ENCODE data around the gene FNDC8. TPM values are rescaled to one million over a fixed set of nuclear protein-coding genes. Genes with fewer than 3 reads are reported as not detected.
"Not testable (repeated sequence)": the region's sequence is repeated elsewhere in the genome, so short reads cannot be mapped to it uniquely, and the experiment has no call there.

FNDC8 gene
- total RNA-seq, 2 donors from 2014 or later: not detected

DNA sequence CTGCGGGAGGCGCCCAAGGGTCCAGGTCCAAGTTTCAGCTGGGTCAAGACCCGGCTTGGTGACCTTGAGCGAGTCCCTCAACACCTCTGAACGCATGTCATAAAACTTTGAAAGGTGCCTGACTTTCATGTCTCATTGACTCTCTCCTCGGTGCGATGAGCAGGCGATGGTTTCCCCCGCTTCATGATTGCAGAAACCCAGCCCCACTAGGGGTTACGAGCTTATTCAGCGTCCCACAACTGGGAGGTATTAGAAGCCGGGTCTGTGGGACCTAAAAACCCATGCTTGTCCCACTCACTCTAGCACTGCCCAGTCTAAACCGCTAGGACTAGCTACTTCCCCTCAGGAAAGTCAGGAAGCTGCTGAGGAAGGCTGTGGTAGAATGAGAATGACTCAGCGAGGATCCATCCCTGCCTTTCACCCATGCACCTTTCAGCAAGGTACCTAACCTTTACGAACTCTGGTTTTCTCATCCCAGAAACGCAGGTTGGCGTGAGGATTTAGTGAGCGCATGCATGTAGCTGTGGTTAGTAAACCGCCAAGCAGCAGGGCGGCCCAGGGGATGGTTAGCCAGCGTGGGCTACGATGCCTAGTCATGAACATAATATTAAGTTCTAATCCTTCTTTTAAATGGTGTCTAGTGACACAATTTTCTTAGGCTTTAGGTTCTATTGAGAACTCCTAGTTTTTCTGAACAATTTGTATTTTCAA, 31.7 kb upstream of the FNDC8 start:
- intact Hi-C loops (cut with DNase I): loop anchor here in 1 of 2 donors (2.0 to 5.0 kb wide), 2 partner anchors 67 to 92 kb away; no protein-coding TSS in a partner anchor
- ATAC-seq: peak; percentile 10 to 42
- no peak for DNase-seq

DNA sequence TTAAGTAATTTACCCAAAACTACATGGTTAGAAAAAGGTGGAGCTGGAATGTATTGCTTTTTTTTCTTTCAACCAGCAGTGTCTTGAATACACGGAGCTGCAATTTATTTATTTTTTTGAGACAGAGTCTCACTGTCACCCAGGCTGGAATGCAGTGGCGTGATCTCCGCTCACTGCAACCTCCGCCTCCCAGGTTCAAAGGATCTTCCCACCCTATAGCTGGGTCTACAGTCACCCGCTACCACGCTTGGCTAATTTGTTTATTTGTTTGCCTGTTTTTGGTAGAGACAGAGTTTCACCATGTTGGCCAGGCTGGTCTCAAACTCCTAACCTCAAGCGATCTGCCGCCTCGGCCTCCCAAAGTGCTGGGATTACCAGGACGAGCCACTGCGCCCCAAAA, 30.7 kb upstream of the FNDC8 start:
- ATAC-seq; DNase-seq; intact Hi-C loops (cut with DNase I): not testable (repeated sequence)

DNA sequence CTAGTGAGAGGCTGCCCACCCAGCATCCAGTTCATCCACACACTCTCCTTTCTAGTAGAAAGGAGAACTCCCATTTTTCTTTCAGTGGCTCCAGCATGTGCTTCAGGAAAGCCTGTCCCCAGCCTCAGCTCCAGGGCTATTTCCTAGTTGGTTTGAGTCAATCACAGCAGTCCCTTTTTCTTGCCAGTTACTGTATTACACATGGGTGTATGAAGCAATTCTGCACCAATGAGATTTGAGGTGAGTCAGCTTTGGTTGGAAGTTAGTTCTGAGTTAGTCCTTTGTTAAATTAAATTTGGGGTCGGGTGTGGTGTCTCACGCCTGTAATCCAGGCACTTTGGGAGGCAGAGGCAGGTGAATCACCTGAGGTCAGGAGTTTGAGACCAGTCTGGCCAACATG, 26.5 kb upstream of the FNDC8 start:
- DNase-seq: no peak
- peak; percentile 38 to 83 for ATAC-seq
- intact Hi-C loops (cut with DNase I): no loop called here

DNA sequence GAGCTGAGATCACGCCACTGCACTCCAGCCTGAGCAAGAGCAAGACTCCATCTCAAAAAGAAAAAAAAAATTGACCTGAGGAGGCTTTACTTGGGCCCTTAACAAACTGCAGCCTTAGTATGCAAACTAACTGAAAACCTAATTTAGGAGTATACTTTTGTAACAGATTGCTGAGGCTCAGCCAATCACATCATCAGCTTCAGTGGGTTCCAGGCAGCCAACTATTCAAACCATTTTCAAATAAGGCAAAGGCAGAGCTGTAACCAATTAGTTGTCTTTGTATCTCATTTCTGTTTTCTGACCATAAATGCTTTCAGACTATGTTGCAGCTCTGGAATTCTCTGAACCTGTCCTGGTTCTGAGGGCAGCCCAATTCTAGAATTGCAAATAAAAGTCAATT, 25.7 kb upstream of the FNDC8 start:
- no peak for ATAC-seq
- DNase-seq: no peak
- intact Hi-C loops (cut with DNase I): no loop called here

DNA sequence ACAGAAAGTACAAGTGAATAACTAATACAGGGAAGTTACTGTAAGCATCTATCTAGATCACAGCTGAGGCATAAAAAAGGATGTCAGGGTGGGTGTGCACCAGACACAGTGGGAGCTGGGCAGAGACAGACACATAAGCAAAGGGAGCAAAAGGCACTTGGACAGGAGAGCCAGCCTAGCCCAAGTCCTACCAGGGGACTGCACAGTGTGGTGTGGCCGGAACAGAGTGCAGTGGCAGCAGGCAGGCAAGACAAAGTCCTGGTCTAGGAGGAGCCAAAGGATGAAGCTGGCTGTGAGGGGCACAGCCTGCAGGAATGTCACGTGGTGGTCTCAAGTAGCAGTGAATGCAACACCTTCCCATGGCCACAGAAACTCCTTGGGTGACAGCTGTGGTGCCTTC, 23.6 kb upstream of the FNDC8 start:
- DNase-seq: no peak
- no peak for ATAC-seq
- intact Hi-C loops (cut with DNase I): no loop called here

DNA sequence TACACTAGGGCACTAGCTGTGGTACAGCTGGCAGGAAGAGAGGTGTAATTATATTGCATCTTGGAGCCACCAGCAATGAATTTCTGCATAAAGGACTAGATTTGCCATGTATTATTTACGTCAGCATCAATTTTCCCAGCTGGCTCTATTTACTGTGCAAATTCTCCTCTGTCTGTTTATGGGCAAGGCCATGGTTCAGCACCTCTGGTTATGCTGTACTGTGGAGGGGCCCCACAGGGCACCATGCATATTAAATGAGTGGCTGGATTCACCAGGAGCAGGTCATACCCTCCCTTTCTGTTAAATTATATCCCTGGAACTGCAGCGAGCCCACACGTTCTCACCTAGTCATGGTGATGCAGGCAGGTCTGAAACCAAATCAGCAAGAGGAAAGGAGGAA, 21.5 kb upstream of the FNDC8 start:
- no peak for DNase-seq
- intact Hi-C loops (cut with DNase I): no loop called here
- no peak for ATAC-seq

DNA sequence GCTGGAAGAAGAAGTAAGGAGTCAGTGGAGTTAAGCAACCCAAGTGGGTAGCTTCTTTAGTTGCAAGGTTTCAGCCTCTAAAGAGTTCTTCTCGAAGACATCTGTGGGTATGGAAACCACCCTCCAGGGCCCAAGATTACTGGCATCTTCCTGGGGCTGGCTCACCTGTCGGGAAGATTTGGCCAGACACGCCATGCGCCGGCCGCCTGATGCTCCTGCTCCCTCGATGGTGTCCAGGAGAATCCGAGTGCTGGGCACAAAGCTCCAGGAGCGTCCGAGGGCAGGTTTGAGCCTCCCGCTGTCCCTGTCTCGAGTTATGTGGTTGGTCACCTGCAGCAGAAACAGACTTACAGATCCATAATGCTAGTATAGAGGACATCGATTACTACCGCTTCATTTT, 20.4 kb upstream of the FNDC8 start:
- ATAC-seq (no peak), DNase-seq (no peak)
- intact Hi-C loops (cut with DNase I): no loop called here

DNA sequence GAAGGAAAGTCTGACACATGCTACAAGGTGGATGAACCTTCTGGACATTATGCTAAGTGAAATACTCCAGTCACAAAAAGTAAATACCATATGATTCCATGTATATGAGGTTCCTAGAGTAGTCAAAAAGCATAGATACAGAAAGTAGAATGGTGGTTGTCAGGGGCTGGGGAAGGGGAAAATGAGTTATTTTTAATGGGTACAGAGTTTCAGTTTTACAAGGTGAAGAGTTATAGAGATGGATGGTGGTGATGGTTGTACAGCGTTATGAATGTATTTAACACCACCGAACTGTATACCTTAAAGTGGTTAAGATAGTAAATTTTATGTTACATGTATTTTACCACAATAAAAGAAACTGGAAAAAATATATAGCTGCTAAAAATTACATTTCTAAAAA, 19.7 kb upstream of the FNDC8 start:
- intact Hi-C loops (cut with DNase I): no loop called here
- ATAC-seq (no peak), DNase-seq (no peak)

DNA sequence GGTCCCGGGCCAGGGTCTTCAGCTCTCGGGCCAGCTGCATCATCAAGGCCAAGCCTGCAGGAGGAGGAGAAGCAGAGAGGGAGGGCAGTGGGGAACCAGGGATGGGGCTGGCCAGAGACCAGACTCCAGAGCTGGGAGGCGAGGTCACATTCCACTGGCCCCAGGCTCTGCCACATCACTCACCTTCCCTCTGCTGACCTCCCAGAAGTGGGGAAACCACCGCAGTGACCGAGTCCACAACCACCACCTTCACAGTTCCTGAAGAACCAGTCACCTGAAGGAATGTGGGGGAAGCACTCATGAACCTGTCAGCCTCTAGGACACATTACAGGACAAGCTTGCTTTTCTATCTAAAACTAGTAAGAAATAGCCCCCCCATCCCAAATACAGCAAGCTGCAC, 18.1 kb upstream of the FNDC8 start:
- DNase-seq (no peak), ATAC-seq (no peak)
- intact Hi-C loops (cut with DNase I): no loop called here

DNA sequence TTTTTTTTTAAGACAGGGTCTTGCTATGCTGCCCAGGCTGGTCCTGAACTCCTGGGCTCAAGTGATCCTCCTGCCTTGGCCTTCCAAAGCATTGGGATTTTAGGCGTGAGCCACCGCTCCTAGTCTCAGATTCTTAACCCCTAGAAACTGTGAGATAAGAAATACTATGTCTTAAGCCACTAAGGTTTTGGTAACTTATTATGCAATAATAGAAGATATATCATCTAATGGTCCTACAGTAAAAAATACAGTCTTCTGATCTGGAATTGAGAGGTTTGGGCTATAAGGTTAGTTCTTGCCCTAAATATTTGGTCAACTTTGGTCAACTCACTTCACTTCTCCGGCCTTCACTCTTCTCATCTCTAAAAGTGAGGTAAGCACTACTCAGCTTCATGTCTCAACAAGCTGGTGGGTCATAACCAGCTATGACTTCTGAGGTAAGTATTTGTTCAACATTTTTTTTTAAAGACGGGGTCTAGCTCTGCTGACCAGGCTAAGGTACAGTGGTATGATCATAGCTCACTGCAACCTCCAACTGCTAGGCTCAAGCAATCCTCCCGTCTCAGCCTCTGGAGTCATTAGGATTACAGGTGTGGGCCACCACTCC, 16.5 kb upstream of the FNDC8 start:
- DNase-seq: no peak
- intact Hi-C loops (cut with DNase I): no loop called here

DNA sequence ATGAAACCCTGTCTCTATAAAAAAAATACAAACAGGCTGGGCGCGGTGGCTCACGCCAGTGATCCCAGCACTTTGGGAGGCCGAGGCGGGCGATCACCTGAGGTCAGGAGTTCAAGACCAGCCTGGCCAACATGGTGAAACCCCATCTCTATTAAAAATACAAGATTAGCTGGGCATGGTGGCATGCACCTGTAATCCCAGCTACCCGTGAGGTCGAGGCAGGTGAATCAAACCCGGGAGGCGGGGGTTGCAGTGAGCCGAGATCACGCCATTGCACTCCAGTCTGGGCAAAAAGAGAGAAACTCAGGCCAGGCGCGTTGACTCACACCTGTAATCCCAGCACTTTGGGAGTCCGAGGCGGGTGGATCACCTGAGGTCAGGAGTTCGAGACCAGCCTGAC, 10.6 kb upstream of the FNDC8 start:
- intact Hi-C loops (cut with DNase I): not testable (repeated sequence)

More for the DNA sequence above, 16.5 kb upstream of the FNDC8 start:
- ATAC-seq: no peak

DNA sequence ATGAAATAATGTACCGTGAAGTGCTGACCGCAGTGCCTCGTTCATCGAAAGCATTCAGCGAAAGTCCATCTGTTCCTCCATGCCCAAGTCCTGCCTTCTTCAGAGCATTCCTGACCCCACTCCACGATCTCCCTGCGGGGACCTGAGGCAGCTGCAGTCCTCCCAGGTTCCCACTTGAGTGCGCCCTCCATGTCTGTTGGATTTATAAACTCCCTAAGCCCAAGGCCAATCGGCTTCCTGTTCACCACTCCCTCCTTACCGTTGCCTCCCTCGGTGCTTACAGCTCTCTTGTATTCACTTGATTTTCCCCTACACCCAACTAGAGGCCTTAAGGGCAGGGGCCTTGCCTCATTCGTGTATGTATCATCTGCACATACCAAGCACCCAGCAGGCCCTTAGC, 4.6 kb upstream of the FNDC8 start:
- ATAC-seq (no peak), DNase-seq (no peak)
- intact Hi-C loops (cut with DNase I): no loop called here

More for the DNA sequence above, 10.6 kb upstream of the FNDC8 start:
- ATAC-seq, DNase-seq: not testable (repeated sequence)

DNA sequence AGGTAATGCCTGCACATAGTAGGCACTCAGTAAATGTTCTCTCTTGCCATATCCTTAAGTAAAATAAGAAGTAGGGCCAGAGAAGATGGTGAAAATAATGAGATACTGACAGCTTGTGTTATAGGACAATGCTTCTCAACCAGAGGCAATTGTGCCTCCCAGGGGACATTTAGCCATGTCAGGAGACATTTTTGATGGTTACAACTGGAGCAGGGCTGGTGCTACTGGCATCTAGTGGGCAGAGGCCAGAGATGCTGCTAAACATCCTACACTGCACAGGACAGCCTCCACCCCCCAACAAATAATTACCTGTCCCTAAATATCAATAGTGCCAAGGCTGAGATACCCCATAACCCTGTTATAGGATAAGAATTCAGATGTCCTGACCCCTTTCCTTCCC, 3.4 kb upstream of the FNDC8 start:
- DNase-seq (no peak), ATAC-seq (no peak)
- intact Hi-C loops (cut with DNase I): loop anchor here in 1 of 2 donors (2.0 kb wide), 1 partner anchor 697 kb away; no protein-coding TSS in a partner anchor

DNA sequence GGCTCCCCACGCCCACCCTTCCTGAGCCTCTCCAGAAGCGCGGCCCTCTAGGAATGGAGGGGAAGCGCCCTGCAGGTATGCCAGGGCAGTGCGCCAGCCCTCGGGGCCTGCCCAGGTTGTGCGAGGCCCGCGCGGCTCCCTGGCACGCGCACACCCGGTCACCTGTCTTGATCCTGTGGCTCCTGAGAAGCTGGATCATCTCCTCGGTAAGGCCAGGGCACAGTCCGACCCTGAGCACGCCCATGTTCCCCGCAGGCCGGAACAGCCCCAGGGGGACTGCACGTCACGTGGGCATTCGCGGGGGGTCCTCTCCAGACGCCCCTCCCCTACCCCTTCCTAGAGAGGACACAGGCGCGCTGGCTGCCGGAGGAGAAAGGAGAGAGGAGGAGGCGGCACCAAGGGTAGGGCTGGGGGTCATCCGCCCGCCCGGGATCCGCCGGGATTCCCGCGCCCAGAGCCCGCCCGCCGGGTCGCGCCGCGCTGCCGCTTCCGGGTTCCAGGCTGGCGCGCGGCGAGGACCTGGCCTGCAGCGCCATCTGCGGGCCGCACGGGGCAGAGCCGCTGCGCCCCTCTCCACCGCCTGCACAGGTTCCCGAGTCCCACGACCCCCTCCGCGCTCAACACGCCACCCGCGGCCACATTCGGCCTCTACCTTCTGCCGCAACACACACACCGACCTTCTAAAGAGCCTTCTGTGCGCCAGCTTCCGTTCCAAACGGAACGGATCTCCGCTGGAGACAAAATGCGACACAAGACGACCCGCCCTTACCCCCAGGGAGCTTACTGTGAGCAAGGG, 1.8 kb upstream of the FNDC8 start, which contains the start of gene RAD51D:
RAD51D (minus strand) TSS at position 491 of the 796 bp plus-strand sequence; CDS start at position 244, 247 bp downstream.
- ATAC-seq (peak; percentile 97), DNase-seq (peak; percentile 73)
- intact Hi-C loops (cut with DNase I): loop anchor here (2.0 to 10.0 kb wide), 3 partner anchors 575 to 699 kb away; no protein-coding TSS in a partner anchor

DNA sequence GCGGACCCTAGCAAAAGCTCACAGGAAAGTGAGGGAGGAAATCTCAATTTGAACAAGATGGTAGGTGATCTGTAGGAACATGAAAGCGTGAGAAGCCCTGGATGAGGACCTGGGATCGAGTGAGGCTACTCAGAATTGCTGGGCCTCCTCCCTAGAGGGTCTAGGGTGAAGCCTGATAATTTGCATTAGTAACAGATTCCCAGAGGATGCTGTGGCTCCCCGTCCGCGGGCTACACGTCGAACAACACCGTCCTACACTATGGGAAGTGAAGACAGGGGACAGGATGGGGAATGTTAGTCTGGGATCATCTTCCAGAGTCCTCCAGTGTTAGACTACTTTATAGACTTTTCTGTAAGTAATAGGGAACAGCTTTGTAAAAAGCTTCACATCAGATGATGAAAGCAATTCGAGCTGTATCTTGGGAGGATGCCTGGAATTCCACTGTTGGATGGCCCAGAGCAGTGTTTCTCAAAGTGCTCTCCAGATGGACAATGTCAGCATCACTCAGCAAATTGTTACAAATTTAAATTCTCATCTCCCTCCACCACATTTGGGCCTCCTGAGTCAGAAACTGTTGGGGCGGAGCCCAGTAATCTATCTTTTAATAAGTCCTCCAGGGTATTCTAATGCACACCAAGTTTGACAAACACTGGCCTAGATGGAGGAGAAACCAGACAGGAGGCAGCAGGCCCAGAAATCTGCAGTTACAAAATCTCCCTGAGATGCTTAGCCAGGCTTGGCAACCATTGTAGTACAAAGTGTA, 6.5 kb downstream of the FNDC8 start:
- ATAC-seq (peak; percentile 77 to 87), DNase-seq (peak; percentile 59)
- intact Hi-C loops (cut with DNase I): loop anchor here in 1 of 2 donors (10.0 kb wide), 1 partner anchor 583 kb away; no protein-coding TSS in a partner anchor

DNA sequence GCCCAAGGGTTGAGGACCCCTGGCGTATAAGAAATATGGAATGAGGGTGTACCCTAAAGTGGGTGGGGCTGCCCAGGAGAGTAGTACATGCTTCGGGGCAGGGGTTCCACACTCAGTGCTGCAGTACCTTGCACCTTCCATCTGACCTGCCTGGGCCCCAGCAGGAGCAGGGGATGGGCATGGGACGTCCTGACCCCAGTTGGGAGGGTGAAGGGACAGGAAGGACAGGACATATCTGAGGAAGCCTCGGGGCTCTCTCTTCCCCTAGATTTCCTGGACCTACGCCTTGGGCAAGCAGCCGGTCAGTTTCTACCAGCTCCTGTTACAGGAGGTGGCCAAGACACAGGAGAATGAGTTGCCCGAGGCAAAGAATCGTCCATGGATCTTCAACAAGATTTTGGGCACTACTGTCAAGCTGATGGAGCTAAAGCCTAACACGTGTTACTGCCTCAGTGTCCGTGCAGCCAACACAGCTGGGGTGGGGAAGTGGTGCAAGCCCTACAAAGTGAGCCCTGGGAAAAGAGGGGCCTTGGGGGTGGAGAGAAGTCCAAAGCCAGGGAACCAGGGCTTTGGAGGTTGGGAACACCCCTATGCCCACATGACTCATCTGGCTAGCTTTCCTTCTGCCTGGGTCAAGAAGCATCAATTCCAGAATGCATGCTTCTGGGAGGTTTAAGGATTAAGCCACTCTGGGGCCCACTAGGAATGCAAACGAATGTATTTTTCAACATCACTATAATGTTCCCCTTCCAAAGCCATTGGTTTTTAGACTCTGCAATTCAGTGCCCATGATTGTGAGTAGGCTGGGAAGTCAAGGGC, 7.9 kb downstream of the FNDC8 start:
- peak in 1 of 2 donors; percentile 16 for ATAC-seq
- no peak for DNase-seq
- intact Hi-C loops (cut with DNase I): loop anchor here in 1 of 2 donors (10.0 kb wide), 1 partner anchor 585 kb away; no protein-coding TSS in a partner anchor

DNA sequence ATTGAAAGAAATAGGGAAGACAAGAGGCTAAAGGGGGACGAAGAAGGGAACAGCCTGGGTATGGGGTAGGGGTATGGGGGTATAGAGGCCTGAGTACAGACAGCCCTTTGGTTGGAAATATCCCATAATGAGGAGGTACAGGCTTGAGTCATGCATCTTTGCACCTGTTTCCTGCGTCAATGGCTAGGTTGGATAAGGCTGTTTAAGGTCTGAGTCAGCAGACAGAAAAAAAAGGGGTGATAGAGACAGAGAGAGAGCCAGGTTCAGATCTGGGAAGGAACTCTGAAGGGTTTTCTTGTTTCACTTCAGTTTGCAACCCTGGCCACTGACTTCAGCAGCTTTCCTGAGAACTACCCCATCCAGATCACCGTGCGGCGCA, 8.5 kb downstream of the FNDC8 start:
- intact Hi-C loops (cut with DNase I): loop anchor here in 1 of 2 donors (10.0 kb wide), 1 partner anchor 585 kb away; no protein-coding TSS in a partner anchor
- no peak for DNase-seq
- no peak for ATAC-seq

DNA sequence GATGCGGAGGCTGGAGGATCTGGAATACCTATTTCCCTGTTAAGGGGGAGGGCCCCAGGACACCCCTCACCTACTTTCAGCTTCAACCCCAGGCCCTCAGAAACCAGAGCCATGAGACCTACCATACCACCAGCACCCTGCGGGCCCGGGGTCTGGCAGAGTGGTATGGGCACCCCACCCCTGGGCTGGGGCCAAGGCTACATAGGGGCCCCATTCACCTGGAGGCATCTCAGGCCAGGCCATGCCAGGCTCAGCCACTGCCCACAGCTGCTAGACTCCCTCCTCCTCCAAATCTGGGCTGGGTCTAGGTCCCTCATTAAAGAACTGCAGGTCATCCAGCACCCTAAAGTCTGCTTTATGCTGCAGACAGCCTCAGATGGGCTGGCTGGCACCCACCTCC, 9.0 kb downstream of the FNDC8 start:
- no peak for DNase-seq
- no peak for ATAC-seq
- intact Hi-C loops (cut with DNase I): no loop called here
